Measurements from ENCODE around the gene HTR3E. TPM values are rescaled to one million over a fixed set of nuclear protein-coding genes. Genes with fewer than 3 reads are reported as not detected.
A peak's percentile ranks its signal among the peaks of the same experiment; 100 is the strongest.

The HTR3E gene
- total RNA-seq, 1 experiment from 2014 or later, result not detected

DNA sequence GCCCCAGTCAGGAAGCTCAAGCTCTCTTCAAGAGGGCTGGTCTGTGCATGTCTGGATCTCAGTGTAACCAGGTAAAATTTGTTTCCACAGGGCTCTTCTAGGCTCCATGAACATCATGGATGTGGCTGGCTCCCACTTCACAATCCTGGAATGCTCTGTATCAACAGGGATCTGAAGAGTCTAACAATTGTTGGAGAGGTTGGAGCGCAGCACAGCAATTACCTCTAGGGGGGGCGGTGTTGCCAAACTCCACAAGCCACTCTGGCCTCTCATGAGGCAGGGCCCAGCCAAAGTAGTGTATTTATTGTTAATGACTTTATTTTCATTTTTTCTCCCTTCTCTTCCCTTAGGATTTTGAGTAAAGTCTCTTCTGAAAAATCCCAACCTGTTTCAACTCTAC lies 32.1 kb downstream of the HTR3E start:
- H3K4me3 Mint-ChIP-seq (ENCODE audit: low read depth, unreplicated experiment), result no peak overlapping the region
- BruUV-seq (replicated peaks), result no TSS peak
- CTCF ChIA-PET, result interaction anchor here (0.6 kb wide), 2 partner anchors 123 to 154 kb away, joined by 3 to 4 read pairs; no protein-coding TSS in a partner anchor
- DNase-seq, result peak; percentile 55
- intact Hi-C loops (cut with micrococcal nuclease; ENCODE audit: unreplicated experiment), result no loop called here
- no peaks in the 10 kb centered on the region for H3K27me3 Mint-ChIP-seq (ENCODE audit: unreplicated experiment)
- H3K27ac Mint-ChIP-seq (ENCODE audit: unreplicated experiment), result no peak overlapping the region
- peaks cover 8% of the 10 kb centered on the region for H3K4me1 Mint-ChIP-seq (ENCODE audit: low read depth, unreplicated experiment)
- peaks cover 9% of the 10 kb centered on the region for H3K36me3 Mint-ChIP-seq (ENCODE audit: insufficient read depth, unreplicated experiment)
- TF ChIP-seq CTCF (IDR thresholded peaks at IDR 0.05; ENCODE audit: unreplicated experiment), result peak; percentile 27
- no peaks in the 10 kb centered on the region for H3K9me3 Mint-ChIP-seq (ENCODE audit: low read depth, unreplicated experiment)

DNA sequence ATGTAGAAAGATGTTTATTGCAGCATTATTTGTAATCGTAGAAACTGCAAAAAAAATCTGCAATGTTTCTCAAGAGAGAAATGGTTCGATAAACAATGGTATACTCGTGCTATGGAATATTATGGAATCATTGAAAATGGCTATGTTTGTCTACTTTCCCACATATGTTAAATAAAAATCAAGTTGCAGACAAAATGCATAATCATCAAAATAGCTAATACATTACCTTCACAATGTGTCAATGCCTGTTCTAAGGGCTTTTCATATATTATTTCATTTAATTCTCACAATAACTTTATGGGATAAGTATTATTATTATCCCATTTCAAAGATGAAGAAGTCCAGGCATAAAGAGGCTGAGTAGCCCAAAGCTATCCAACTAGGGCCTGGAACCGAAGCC lies 36.1 kb downstream of the HTR3E start:
- peak overlapping the region; percentile 99 for H3K4me3 Mint-ChIP-seq (ENCODE audit: low read depth, unreplicated experiment)
- H3K9me3 Mint-ChIP-seq (ENCODE audit: low read depth, unreplicated experiment), result no peaks in the 10 kb centered on the region
- CTCF ChIA-PET, result no interaction called here
- H3K27ac Mint-ChIP-seq (ENCODE audit: unreplicated experiment), result no peak overlapping the region
- peaks cover 48% of the 10 kb centered on the region for H3K36me3 Mint-ChIP-seq (ENCODE audit: insufficient read depth, unreplicated experiment)
- no peaks in the 10 kb centered on the region for H3K27me3 Mint-ChIP-seq (ENCODE audit: unreplicated experiment)
- H3K4me1 Mint-ChIP-seq (ENCODE audit: low read depth, unreplicated experiment), result peaks cover 32% of the 10 kb centered on the region
- no TSS peak for BruUV-seq (replicated peaks)
- intact Hi-C loops (cut with micrococcal nuclease; ENCODE audit: unreplicated experiment), result loop anchor here (5.0 kb wide), 1 partner anchor 236 kb away; no protein-coding TSS in a partner anchor
- no peak for TF ChIP-seq CTCF (IDR thresholded peaks at IDR 0.05; ENCODE audit: unreplicated experiment)
- no peak for DNase-seq

GRCh38 chr3:184133840-184134745 lies 37.2 kb downstream of the HTR3E start:
- Mint-ChIP-seq H3K4me1 (ENCODE audit: low read depth, unreplicated experiment) (peaks cover 32% of the 10 kb centered on the region), H3K9me3 (ENCODE audit: low read depth, unreplicated experiment) (no peaks in the 10 kb centered on the region), H3K36me3 (ENCODE audit: insufficient read depth, unreplicated experiment) (peaks cover 55% of the 10 kb centered on the region), H3K4me3 (ENCODE audit: low read depth, unreplicated experiment) (peak overlapping the region; percentile 99), H3K27ac (ENCODE audit: unreplicated experiment) (peak overlapping the region; percentile 94), H3K27me3 (ENCODE audit: unreplicated experiment) (no peaks in the 10 kb centered on the region)
- intact Hi-C loops (cut with micrococcal nuclease; ENCODE audit: unreplicated experiment), result loop anchor here (2.0 to 5.0 kb wide), 2 partner anchors 53 to 237 kb away; partner anchors contain the start of gene ABCF3
- TF ChIP-seq CTCF (IDR thresholded peaks at IDR 0.05; ENCODE audit: unreplicated experiment), result no peak
- CTCF ChIA-PET, result interaction anchor here (0.8 to 2.4 kb wide), 9 partner anchors 11 to 238 kb away, joined by 3 to 14 read pairs (median 5); partner anchors contain the start of gene ABCF3
- no TSS peak for BruUV-seq (replicated peaks)
- DNase-seq, result peak; percentile 91

DNA sequence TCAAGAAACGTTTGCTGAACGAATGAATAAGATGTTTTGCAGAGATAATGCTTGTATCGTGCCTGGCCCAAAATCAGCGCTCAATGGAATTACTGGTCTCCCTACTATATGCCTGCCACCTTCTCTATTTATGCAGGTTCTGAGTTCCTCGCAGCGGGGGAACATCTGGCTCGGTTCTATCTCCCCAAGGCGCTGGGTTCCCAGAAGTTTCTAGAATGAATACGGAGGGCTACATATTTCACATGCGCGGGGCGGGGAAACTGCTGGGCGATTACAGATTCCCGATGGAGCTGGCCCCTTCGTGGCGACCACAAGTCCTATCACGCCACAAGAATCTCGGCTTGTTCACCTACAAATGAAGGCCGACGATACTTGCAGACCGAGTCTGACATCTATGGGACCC lies 37.9 kb downstream of the HTR3E start:
- peak overlapping the region; percentile 94 for H3K27ac Mint-ChIP-seq (ENCODE audit: unreplicated experiment)
- peak overlapping the region; percentile 99 for H3K4me3 Mint-ChIP-seq (ENCODE audit: low read depth, unreplicated experiment)
- intact Hi-C loops (cut with micrococcal nuclease; ENCODE audit: unreplicated experiment), result loop anchor here (2.0 to 5.0 kb wide), 3 partner anchors 52 to 237 kb away; partner anchors contain the start of gene ABCF3
- H3K36me3 Mint-ChIP-seq (ENCODE audit: insufficient read depth, unreplicated experiment), result peaks cover 60% of the 10 kb centered on the region
- CTCF ChIA-PET, result interaction anchor here (0.7 to 2.4 kb wide), 11 partner anchors 10 to 239 kb away, joined by 3 to 14 read pairs (median 4); partner anchors contain the start of genes ABCF3 and DVL3
- no peak for DNase-seq
- peaks cover 32% of the 10 kb centered on the region for H3K4me1 Mint-ChIP-seq (ENCODE audit: low read depth, unreplicated experiment)
- H3K9me3 Mint-ChIP-seq (ENCODE audit: low read depth, unreplicated experiment), result no peaks in the 10 kb centered on the region
- no peaks in the 10 kb centered on the region for H3K27me3 Mint-ChIP-seq (ENCODE audit: unreplicated experiment)
- BruUV-seq (replicated peaks), result TSS peak; percentile 76
- TF ChIP-seq CTCF (IDR thresholded peaks at IDR 0.05; ENCODE audit: unreplicated experiment), result no peak
